Neural cell (in vitro differentiated cells): ENCODE data around the gene PDCD1LG2.

ENCODE experiments used
- CTCF ChIP-seq: fragments of 450-650 bp; IDR thresholded peaks from 2 replicates; pipeline ENCODE4 v1.5.1; 2014; ENCODE audit warnings: antibody characterized with exemption, mild to moderate bottlenecking, moderate library complexity; ENCODE audit not compliant: poor library complexity, severe bottlenecking
- EP300 ChIP-seq: fragments of 450-650 bp; conservative IDR thresholded peaks from 2 replicates; pipeline ENCODE4 v1.6.1; 2014; ENCODE audit warnings: antibody characterized with exemption, mild to moderate bottlenecking, moderate library complexity; ENCODE audit not compliant: poor library complexity, severe bottlenecking
- SMC3 ChIP-seq: fragments of 450-650 bp; conservative IDR thresholded peaks from 2 replicates; pipeline ENCODE4 v1.6.1; 2014; ENCODE audit warnings: antibody characterized with exemption, mild to moderate bottlenecking, moderate library complexity; ENCODE audit not compliant: poor library complexity
- TAF1 ChIP-seq: IDR thresholded peaks from 2 replicates; pipeline ENCODE4 v1.6.1; 2012; ENCODE audit warnings: low read depth
- TF ChIP-seq, protein P1 (sequence below): IDR thresholded peaks from 2 replicates; pipeline ENCODE4 v1.6.1; 2012; ENCODE audit warnings: borderline replicate concordance

GRCh38 chr9:5468850-5469249, 41.5 kb upstream of the PDCD1LG2 start:
- no peak for TF ChIP-seq CTCF
- TF ChIP-seq, protein P1, sequence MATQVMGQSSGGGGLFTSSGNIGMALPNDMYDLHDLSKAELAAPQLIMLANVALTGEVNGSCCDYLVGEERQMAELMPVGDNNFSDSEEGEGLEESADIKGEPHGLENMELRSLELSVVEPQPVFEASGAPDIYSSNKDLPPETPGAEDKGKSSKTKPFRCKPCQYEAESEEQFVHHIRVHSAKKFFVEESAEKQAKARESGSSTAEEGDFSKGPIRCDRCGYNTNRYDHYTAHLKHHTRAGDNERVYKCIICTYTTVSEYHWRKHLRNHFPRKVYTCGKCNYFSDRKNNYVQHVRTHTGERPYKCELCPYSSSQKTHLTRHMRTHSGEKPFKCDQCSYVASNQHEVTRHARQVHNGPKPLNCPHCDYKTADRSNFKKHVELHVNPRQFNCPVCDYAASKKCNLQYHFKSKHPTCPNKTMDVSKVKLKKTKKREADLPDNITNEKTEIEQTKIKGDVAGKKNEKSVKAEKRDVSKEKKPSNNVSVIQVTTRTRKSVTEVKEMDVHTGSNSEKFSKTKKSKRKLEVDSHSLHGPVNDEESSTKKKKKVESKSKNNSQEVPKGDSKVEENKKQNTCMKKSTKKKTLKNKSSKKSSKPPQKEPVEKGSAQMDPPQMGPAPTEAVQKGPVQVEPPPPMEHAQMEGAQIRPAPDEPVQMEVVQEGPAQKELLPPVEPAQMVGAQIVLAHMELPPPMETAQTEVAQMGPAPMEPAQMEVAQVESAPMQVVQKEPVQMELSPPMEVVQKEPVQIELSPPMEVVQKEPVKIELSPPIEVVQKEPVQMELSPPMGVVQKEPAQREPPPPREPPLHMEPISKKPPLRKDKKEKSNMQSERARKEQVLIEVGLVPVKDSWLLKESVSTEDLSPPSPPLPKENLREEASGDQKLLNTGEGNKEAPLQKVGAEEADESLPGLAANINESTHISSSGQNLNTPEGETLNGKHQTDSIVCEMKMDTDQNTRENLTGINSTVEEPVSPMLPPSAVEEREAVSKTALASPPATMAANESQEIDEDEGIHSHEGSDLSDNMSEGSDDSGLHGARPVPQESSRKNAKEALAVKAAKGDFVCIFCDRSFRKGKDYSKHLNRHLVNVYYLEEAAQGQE: no peak
- no peak for TF ChIP-seq TAF1
- no peak for TF ChIP-seq EP300
- no peak for TF ChIP-seq SMC3
